Limb (tissue), 2 donors: ENCODE data around the gene RPL37A.

Experiments
- DNase-seq, 2 donors: peaks; one replicate each; pipeline ENCODE4 v3.0.0-alpha.2; 2016; ENCODE audit errors: extremely low spot score in 2 of 2

The RPL37A gene

DNA sequence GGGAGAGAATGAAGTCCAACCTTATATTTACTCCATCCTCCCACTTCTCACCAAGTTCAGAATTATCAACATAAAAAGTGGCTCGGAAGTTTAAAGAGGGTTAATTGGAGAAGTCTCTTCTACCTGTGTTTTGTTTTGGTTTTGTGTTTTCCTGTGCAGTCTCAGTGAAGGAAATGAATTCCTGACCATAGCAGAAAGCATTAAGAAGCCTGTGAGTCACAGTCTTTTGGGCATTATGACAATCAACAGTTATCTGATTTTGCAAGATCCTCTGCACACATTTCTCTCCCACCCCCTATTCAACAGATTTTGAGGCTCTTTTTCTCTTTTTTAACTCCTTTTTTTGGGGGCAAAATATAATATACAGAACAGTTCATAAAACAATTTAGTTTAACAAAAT, 8.6 kb upstream of the RPL37A start:
- no peak for DNase-seq

DNA sequence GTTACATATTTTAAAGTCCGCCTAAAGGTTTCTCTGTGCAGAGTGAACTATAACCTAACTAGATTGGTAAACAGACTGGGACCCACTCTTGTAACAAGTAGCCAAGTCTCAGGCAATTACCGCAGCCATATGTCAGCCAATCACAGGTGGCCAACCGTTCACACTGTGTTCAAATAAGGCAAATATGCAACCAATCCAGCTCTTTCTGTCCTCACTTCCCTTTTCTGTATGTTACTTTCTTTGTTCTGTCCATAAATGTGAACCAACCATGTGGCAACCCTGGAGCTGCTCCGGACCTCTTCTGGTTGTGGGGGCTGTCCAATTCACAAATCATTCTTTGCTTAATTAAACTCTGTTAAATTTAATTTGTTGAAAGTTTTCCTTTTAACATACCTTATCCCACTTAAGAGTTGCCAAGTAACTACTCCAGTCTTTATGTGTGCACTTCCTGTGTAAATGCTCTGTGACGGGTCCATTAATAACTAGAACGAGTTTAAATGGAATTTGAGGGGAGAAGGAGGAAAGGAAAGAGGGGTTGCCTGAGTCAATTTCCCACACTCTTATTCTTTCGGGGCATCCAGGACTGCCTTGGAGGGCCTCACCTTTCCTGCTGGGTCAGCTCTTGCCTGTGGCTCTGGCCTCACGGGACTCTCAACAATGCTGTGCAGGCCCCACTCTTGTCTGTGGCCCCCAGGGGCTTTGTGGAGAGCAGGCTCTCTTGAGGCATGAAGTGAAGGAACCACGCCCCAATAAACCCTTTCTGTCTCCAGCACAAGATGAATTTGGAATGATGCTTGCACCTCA, 6.6 kb upstream of the RPL37A start:
- DNase-seq, result no peak

DNA sequence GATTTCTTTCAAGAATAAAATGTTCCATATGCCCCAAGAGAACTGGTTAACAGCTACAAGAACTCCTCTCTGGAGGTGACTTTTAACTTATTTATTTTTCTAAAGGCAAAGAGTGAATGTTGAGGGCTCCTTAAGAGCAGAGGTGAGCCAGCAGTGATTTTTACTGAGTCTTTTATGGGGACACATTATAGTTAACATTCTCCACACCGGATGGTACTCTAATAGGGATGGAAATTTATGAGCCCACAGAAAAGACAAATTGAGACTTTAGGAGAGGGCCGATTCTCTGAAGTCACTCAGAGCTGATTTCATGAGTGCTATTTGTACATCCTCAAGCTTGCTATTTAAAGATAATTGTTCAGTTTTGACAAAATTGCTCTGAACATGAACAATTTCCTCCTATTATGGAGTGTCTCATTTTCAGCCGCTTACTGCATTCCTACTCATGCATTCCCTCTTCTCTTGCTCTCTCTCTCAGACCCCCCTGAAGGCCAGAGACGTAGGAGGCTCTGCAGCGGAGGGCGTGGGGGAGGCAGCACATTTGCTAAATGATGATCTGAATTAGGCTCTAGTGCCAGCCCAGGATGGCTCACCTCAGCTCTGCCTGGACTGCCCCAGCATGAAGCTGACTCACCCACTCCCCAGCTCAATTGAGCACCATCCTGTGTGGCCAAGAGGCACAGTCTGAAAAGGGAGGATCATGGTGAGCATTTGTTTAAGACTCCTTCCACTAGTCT, 5.9 kb upstream of the RPL37A start:
- DNase-seq, result no peak

DNA sequence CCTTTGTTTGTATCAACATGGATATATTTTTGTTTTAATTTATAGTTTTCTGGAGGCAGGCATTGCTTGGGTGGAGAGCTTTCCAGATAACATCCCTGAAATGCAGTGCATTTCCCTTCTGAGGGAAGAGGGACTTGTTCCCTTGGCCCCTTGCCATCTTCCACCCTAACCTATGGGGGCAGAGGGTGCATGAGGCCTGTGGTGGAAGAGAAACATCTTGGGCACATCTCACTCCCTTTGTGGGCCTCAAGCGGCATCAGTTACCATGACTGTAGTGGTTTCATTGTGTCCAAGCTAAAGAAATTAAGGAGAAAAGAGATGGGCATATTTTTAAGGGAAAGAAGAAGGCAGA, 5.3 kb upstream of the RPL37A start:
- DNase-seq, result no peak

DNA sequence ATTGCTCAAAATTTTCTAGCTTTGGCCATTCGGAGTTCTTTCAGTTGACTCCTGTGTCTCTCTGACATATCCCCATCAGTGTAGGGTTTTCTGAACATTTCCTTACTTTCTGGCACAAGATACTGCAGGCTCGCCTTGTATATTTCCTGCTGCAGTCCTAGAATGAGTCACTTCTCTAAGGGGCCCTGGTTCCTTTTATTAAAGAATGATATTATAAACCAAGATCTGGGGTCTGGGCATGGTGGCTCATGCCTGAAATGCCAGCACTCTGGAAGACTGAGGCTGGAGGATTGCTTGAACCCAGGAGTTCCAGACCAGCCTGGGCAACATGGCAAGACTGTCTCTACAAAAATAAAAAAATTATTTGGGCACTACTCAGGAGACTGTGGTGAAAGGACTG, 3.0 kb upstream of the RPL37A start:
- no peak for DNase-seq

DNA sequence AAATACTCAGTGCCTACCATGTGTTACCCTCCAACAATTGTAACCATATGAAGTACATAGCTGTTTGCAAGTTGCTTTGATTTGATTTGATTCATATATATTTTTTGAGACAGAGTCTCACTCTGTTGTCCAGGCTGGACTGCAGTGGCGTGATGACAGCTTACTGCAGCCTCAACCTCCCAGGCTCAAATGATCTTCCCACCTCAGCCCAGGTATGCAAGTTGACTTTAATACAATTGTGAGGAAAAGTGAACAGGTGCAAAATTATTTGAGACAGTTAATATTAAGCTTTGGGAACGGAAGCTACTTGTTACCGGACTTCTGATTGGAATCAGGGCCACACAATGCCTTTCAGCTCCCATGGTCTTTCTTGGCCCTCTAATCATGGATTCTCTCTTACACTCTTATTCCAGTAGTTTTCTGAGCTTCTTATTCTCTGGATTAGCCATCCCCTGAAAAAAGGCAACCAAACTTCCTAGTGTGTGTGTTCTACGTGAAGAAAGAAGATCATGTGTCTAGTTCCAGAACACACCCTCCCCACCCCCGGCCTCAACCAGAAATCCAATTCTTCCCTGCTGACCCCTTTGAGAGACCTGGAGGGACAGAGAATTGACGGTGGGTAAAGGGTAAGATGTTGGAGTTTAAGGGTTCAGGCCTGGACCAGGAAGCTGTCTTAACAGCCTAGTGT, 1.1 kb upstream of the RPL37A start:
- no peak for DNase-seq

DNA sequence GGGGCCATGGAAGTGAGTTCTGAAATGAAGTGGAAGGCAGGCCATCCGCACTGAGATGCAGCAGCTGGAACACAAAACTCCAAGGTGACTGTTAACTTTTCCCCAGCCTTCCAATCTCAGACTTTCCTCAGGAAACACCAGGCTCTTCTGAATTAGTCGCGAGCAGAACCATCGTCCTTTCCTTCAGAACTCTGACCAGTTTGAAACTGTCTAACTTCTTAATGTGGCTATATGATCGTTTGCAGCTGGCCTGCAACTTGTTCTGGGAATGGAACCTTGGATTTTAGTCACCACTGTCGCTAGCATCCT, 620 bp upstream of the RPL37A start:
- DNase-seq, result no peak

- no peak for DNase-seq
Observed at GRCh38 chr2:216499641-216500218, 1.1 kb downstream of the RPL37A start.

DNA sequence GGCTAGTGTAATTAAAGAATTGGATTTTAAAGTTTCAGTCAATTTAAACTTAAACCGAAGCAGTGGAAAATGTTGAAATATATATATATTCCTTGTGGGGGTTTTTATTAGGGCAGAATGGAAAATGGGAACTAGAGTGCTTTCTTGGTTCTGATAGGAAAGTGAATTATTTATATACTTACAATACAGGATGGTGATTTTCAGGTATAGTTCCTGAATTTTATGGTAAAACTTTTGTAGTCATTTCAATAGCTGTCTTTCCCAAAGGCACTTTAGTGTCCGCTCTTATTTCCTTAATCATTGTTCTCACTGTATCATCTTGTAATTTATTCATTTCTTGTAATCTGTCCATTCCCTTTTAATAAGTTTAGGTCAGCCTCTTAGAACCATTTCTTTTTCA, 1.9 kb downstream of the RPL37A start:
- DNase-seq, result no peak

DNA sequence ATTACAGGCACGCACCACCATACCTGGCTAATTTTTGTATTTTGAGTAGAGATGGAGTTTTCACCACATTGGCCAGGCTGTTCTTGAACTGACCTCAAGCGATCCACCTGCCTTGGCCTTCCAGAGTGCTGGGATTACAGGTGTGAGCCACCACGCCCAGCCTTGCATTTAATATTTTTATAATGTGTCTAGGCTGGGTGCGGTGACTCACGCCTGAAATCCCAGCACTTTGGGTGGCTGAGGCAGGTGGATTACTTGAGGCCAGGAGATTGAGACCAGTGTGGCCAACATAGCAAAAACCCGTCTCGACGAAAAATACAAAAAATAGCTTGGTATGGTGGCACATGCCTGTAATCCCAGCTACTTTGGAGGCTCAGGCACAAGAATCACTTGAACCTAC, 3.2 kb downstream of the RPL37A start:
- no peak for DNase-seq

GRCh38 chr2:216502381-216503158, 3.9 kb downstream of the RPL37A start:
- no peak for DNase-seq

GRCh38 chr2:216503159-216503629, 4.5 kb downstream of the RPL37A start:
- no peak for DNase-seq

DNA sequence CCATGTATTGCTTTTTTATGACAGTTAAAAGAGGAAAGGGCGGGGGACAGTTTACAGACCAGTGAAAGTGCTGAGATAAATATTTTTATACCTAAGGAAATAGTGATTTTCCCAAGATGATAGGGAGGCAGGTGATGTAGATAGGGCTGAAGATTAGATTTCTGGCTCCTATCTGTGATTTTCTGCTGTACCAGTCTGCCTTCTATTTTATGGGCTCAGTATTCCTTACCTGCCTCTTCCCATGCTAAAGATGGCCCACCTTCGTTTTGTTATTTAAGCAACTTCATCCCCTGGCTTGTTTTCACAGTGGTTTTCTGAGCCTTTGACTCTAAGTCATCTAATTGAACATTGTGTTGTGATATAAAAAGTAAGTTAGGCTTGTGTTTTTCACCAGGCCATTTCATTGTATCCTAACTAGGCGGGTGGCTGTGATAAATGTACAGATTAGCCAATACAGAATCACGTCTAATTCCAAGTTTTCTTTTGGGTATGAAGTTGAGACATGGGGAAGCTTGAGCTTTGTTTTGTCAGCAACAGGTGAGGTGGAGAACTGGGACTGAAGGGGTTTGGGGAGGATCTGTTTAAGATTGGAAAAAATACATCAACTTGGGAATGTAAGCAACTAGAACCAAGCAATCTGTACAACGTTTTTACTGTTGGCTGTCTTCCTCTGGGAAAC, 5.2 kb downstream of the RPL37A start:
- DNase-seq, result no peak

- DNase-seq, result no peak
Observed at GRCh38 chr2:216504376-216504762, 5.7 kb downstream of the RPL37A start.

GRCh38 chr2:216505133-216506106, 6.8 kb downstream of the RPL37A start:
- DNase-seq, result no peak

DNA sequence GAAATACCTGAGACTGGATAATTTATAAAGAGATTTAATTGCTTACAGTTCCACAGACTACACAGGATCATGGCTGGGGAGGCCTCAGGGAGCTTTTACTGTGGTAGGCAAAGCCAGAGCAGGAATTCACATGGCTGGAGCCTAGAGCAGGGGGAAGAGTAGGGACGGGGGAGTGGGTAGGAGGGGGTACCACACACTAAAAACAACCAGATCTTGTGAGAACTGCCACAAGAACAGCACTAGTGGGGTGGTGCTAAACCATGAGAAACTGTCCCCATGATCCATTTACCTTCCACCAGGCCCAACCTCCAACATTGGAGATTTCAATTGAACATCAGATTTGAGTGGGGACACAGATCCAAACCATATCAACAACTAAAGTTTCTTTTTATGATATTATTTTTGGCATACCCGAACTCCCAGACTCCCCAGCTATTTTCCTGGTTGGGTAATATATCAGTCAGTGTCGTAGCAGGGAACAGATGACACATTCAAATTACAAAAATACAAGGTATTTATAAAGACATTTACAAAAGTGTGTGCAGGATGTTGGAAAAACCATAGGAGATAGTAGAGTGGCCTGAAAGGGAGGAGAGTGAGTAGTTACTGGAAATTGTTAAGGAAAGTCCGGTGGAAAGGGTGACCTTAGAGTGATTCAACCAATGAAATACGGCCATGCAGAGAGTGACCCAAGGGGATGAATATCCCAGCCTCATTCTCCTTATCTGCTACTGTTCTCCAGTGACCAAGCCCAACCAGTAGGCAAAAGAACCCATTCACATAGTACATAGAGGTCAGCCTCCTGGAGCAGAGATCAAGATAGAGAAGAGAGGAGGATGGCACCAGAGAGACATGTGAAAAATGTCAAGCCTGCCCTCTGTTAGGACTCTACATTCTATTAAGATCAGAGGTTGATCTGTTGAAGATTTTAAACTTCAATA, 8.8 kb downstream of the RPL37A start:
- DNase-seq, result no peak

DNA sequence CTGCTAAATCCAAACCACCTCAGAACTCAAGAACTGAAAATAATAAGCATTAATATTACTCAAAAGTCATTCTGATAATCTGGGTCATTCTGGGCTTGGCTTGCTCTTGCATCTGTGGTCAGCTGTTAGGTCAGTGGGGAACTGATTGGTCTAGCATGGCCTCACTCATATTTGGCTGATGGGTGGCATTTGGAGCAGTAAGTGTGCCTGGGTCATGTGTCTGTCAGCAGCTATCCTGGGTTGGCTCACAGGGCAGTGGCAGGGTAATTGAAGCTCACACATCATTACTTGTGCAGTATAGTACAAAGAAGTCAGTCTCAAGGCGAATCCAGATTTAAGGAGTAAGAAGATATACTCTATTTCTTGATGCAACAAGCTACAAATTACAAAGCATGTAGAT, 9.6 kb downstream of the RPL37A start:
- no peak for DNase-seq

DNA sequence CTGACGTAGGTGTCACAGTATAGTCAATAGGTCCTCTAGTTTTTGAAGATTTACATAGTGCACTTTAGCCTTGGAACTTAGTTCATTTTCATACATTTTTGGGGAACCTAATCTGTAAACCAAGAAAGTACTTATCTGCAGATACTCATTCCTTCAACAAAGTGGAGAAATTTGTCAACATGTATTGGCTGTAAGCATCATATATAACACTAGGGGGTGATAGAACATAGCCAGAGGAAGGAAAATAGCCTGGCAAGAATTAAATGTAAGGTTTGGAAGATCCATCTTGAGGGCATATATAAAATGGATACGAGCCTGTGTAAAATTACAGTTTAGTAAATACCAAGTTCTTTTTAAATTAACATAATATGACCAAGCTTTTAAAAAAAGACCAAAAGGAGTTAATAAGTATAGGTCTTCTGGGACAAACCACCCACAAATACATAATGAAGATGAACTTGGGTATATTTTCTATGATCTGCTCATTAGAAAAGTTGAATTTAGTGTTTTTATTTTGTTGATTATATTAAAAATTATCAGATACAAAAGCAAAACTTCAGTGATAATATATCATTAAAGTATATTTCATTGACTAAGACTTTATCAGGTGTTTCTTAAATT, 18.2 kb downstream of the RPL37A start:
- DNase-seq, result peak in 1 of 2 donors; percentile 84
